ENCODE data around the gene TRPT1. TPM values are rescaled to one million over a fixed set of nuclear protein-coding genes. Genes with fewer than 3 reads are reported as not detected.
A peak's percentile ranks its signal among the peaks of the same experiment; 100 is the strongest.

TRPT1 gene
- total RNA-seq, 1 experiment from 2014 or later = 66.1 TPM

- Histone ChIP-seq H3K27ac (ENCODE audit: low read length) (peak overlapping the region; percentile 98), H3K4me1 (ENCODE audit: control insufficient read depth, insufficient read depth, low read length) (peaks cover 13% of the 10 kb centered on the region), H3K9me3 (ENCODE audit: control insufficient read depth, insufficient read depth, low read depth, low read length) (no peaks in the 10 kb centered on the region), H3K27me3 (ENCODE audit: control insufficient read depth, insufficient read depth, low read length) (no peaks in the 10 kb centered on the region), H3K4me3 (ENCODE audit: low read depth in 2 of 2, low read length in 2 of 2) (peak overlapping the region; percentile 67 to 69), H3K36me3 (ENCODE audit: control insufficient read depth, insufficient read depth, low read length) (no peaks in the 10 kb centered on the region; the same call in 1 of the 2 replicates)
- DNase-seq (ENCODE audit: low read depth, low spot score) = no peak
- 0 out of 2 replicates have a peak, but pooled peaks have one; percentile 4 for TF ChIP-seq POLR2AphosphoS5 (IDR thresholded peaks at IDR 0.05; ENCODE audit: low read depth, low read length)
- no peak for TF ChIP-seq CTCF (IDR thresholded peaks at IDR 0.05)
- no peak for TF ChIP-seq REST (IDR thresholded peaks at IDR 0.05; ENCODE audit: insufficient read depth in 1 of 2, low read depth in 2 of 2, low read length in 1 of 2)
- no TSS peak for BruUV-seq (replicated peaks)
- ChIA-PET POLR2A (interaction anchor here (0.5 kb wide), 1 partner anchor 566 kb away, joined by 6 read pairs; no protein-coding TSS in a partner anchor), CTCF (interaction anchor here (0.7 kb wide), 2 partner anchors 16 to 58 kb away, joined by 6 to 12 read pairs; no protein-coding TSS in a partner anchor)
- ATAC-seq = no peak
- in situ Hi-C loops (cut with HindIII; ENCODE audit: low pct_unique_long_range_greater_than_20kb, low sequenced_read_pairs) (no loop called here), intact Hi-C loops (cut with micrococcal nuclease; ENCODE audit: unreplicated experiment) (no loop called here)
These were observed 42.3 kb upstream of the TRPT1 start for GRCh38 chr11:64268025-64268892.

GRCh38 chr11:64267207-64267945, 41.4 kb upstream of the TRPT1 start:
- in situ Hi-C loops (cut with HindIII; ENCODE audit: low pct_unique_long_range_greater_than_20kb, low sequenced_read_pairs) (no loop called here), intact Hi-C loops (cut with micrococcal nuclease; ENCODE audit: unreplicated experiment) (no loop called here)
- CTCF ChIA-PET = interaction anchor here (0.7 kb wide), 2 partner anchors 15 to 57 kb away, joined by 6 to 12 read pairs; no protein-coding TSS in a partner anchor
- Histone ChIP-seq H3K27ac (ENCODE audit: low read length) (peak overlapping the region; percentile 98), H3K4me1 (ENCODE audit: control insufficient read depth, insufficient read depth, low read length) (peaks cover 16% of the 10 kb centered on the region), H3K9me3 (ENCODE audit: control insufficient read depth, insufficient read depth, low read depth, low read length) (no peaks in the 10 kb centered on the region), H3K27me3 (ENCODE audit: control insufficient read depth, insufficient read depth, low read length) (no peaks in the 10 kb centered on the region), H3K36me3 (ENCODE audit: control insufficient read depth, insufficient read depth, low read length) (no peaks in the 10 kb centered on the region; the same call in 1 of the 2 replicates), H3K4me3 (ENCODE audit: low read depth in 2 of 2, low read length in 2 of 2) (no peak overlapping the region)
- POLR2A ChIA-PET = interaction anchor here (0.7 kb wide), 1 partner anchor 86 kb away, joined by 7 read pairs; no protein-coding TSS in a partner anchor
- TF ChIP-seq SIN3A (IDR thresholded peaks at IDR 0.05; ENCODE audit: borderline replicate concordance, insufficient read depth, low read depth, low read length) (no peak), POLR2AphosphoS5 (IDR thresholded peaks at IDR 0.05; ENCODE audit: low read depth, low read length) (no peak)
- BruUV-seq (replicated peaks) = no TSS peak
- DNase-seq (ENCODE audit: low read depth, low spot score) (no peak), ATAC-seq (no peak)

Data from Panc1 (cell line).